ENCODE data around the gene ULK2.
"Not testable (repeated sequence)": the region's sequence is repeated elsewhere in the genome, so short reads cannot be mapped to it uniquely, and the experiment has no call there.

The ULK2 gene

GRCh38 chr17:19768046-19768782, 99.5 kb downstream of the ULK2 start:
- Histone ChIP-seq H3K9ac (ENCODE audit: low read length in 2 of 2) (no peak overlapping the region), H3K4me1 (ENCODE audit: control insufficient read depth, insufficient read depth, low read length) (peaks cover 4% of the 10 kb centered on the region), H3K27ac (ENCODE audit: low read length) (no peak overlapping the region)

GRCh38 chr17:19766421-19767270, 101.1 kb downstream of the ULK2 start:
- Histone ChIP-seq H3K9ac (ENCODE audit: low read length in 2 of 2) (no peak overlapping the region), H3K4me1 (ENCODE audit: control insufficient read depth, insufficient read depth, low read length) (peaks cover 13% of the 10 kb centered on the region), H3K36me3 (ENCODE audit: control insufficient read depth in 2 of 2, insufficient read depth in 2 of 2, low read length in 2 of 2) (peaks cover 0 to under 1% of the 10 kb centered on the region in 2 donors), H3K27me3 (ENCODE audit: control insufficient read depth in 1 of 2, insufficient read depth in 2 of 2, low read length in 2 of 2) (no peaks in the 10 kb centered on the region), H3K27ac (ENCODE audit: low read length) (no peak overlapping the region), H3K9me3 (ENCODE audit: control insufficient read depth in 2 of 2, low read length in 2 of 2) (no peaks in the 10 kb centered on the region), H3K4me3 (ENCODE audit: low read length in 2 of 2) (no peak overlapping the region)

More at GRCh38 chr17:19768046-19768782, 99.5 kb downstream of the ULK2 start:
- H3K36me3 ChIP-seq (ENCODE audit: control insufficient read depth in 2 of 2, insufficient read depth in 2 of 2, low read length in 2 of 2) = peaks cover 0 to 4% of the 10 kb centered on the region in 2 donors
- no peaks in the 10 kb centered on the region for H3K9me3 ChIP-seq (ENCODE audit: control insufficient read depth in 2 of 2, low read length in 2 of 2)
- no peak overlapping the region for H3K4me3 ChIP-seq (ENCODE audit: low read length in 2 of 2)
- no peaks in the 10 kb centered on the region for H3K27me3 ChIP-seq (ENCODE audit: control insufficient read depth in 1 of 2, insufficient read depth in 2 of 2, low read length in 2 of 2)

- H3K4me1 ChIP-seq (ENCODE audit: control insufficient read depth, insufficient read depth, low read length) = peaks cover 13% of the 10 kb centered on the region
- no peaks in the 10 kb centered on the region for H3K27me3 ChIP-seq (ENCODE audit: control insufficient read depth in 1 of 2, insufficient read depth in 2 of 2, low read length in 2 of 2)
- H3K36me3 ChIP-seq (ENCODE audit: control insufficient read depth in 2 of 2, insufficient read depth in 2 of 2, low read length in 2 of 2) = no peaks in the 10 kb centered on the region
- H3K27ac ChIP-seq (ENCODE audit: low read length) = no peak overlapping the region
- H3K9ac ChIP-seq (ENCODE audit: low read length in 2 of 2) = no peak overlapping the region
- no peaks in the 10 kb centered on the region for H3K9me3 ChIP-seq (ENCODE audit: control insufficient read depth in 2 of 2, low read length in 2 of 2)
- no peak overlapping the region for H3K4me3 ChIP-seq (ENCODE audit: low read length in 2 of 2)
Observed at GRCh38 chr17:19766016-19766415, 101.7 kb downstream of the ULK2 start.

- H3K27me3 ChIP-seq (ENCODE audit: control insufficient read depth in 1 of 2, insufficient read depth in 2 of 2, low read length in 2 of 2); H3K9ac ChIP-seq (ENCODE audit: low read length in 2 of 2): not testable (repeated sequence)
- H3K4me1 ChIP-seq (ENCODE audit: control insufficient read depth, insufficient read depth, low read length) = peaks cover 13% of the 10 kb centered on the region
Observed at GRCh38 chr17:19763991-19764390, 103.7 kb downstream of the ULK2 start.

GRCh38 chr17:19763416-19763815, 104.3 kb downstream of the ULK2 start:
- Histone ChIP-seq H3K27me3 (ENCODE audit: control insufficient read depth in 1 of 2, insufficient read depth in 2 of 2, low read length in 2 of 2) (no peaks in the 10 kb centered on the region), H3K4me3 (ENCODE audit: low read length in 2 of 2) (no peak overlapping the region), H3K4me1 (ENCODE audit: control insufficient read depth, insufficient read depth, low read length) (peaks cover 13% of the 10 kb centered on the region), H3K27ac (ENCODE audit: low read length) (no peak overlapping the region), H3K9me3 (ENCODE audit: control insufficient read depth in 2 of 2, low read length in 2 of 2) (no peaks in the 10 kb centered on the region), H3K9ac (ENCODE audit: low read length in 2 of 2) (no peak overlapping the region), H3K36me3 (ENCODE audit: control insufficient read depth in 2 of 2, insufficient read depth in 2 of 2, low read length in 2 of 2) (no peaks in the 10 kb centered on the region)

More at GRCh38 chr17:19763991-19764390, 103.7 kb downstream of the ULK2 start:
- H3K4me3 ChIP-seq (ENCODE audit: low read length in 2 of 2); H3K9me3 ChIP-seq (ENCODE audit: control insufficient read depth in 2 of 2, low read length in 2 of 2); H3K36me3 ChIP-seq (ENCODE audit: control insufficient read depth in 2 of 2, insufficient read depth in 2 of 2, low read length in 2 of 2); H3K27ac ChIP-seq (ENCODE audit: low read length): not testable (repeated sequence)

- H3K27ac ChIP-seq (ENCODE audit: low read length) = no peak overlapping the region
- H3K4me1 ChIP-seq (ENCODE audit: control insufficient read depth, insufficient read depth, low read length) = peaks cover 13% of the 10 kb centered on the region
- H3K36me3 ChIP-seq (ENCODE audit: control insufficient read depth in 2 of 2, insufficient read depth in 2 of 2, low read length in 2 of 2) = no peaks in the 10 kb centered on the region
- peak overlapping the region in 1 of 2 donors; percentile 49 for H3K4me3 ChIP-seq (ENCODE audit: low read length in 2 of 2)
- no peaks in the 10 kb centered on the region for H3K27me3 ChIP-seq (ENCODE audit: control insufficient read depth in 1 of 2, insufficient read depth in 2 of 2, low read length in 2 of 2)
- H3K9ac ChIP-seq (ENCODE audit: low read length in 2 of 2) = no peak overlapping the region
- H3K9me3 ChIP-seq (ENCODE audit: control insufficient read depth in 2 of 2, low read length in 2 of 2) = no peaks in the 10 kb centered on the region
Observed at GRCh38 chr17:19762515-19762961, 105.2 kb downstream of the ULK2 start.

- Histone ChIP-seq H3K4me1 (ENCODE audit: control insufficient read depth, insufficient read depth, low read length) (peaks cover 8% of the 10 kb centered on the region), H3K27me3 (ENCODE audit: control insufficient read depth in 1 of 2, insufficient read depth in 2 of 2, low read length in 2 of 2) (no peaks in the 10 kb centered on the region), H3K36me3 (ENCODE audit: control insufficient read depth in 2 of 2, insufficient read depth in 2 of 2, low read length in 2 of 2) (no peaks in the 10 kb centered on the region), H3K9ac (ENCODE audit: low read length in 2 of 2) (no peak overlapping the region), H3K27ac (ENCODE audit: low read length) (no peak overlapping the region), H3K4me3 (ENCODE audit: low read length in 2 of 2) (no peak overlapping the region), H3K9me3 (ENCODE audit: control insufficient read depth in 2 of 2, low read length in 2 of 2) (no peaks in the 10 kb centered on the region)
Observed at GRCh38 chr17:19760746-19761145, 107.0 kb downstream of the ULK2 start.

GRCh38 chr17:19759568-19760549, 107.9 kb downstream of the ULK2 start:
- Histone ChIP-seq H3K9ac (ENCODE audit: low read length in 2 of 2) (no peak overlapping the region), H3K27me3 (ENCODE audit: control insufficient read depth in 1 of 2, insufficient read depth in 2 of 2, low read length in 2 of 2) (no peaks in the 10 kb centered on the region)

GRCh38 chr17:19757536-19758180, 110.1 kb downstream of the ULK2 start:
- H3K27me3 ChIP-seq (ENCODE audit: control insufficient read depth in 1 of 2, insufficient read depth in 2 of 2, low read length in 2 of 2) = no peaks in the 10 kb centered on the region
- no peak overlapping the region for H3K27ac ChIP-seq (ENCODE audit: low read length)
- H3K4me3 ChIP-seq (ENCODE audit: low read length in 2 of 2) = no peak overlapping the region
- H3K9ac ChIP-seq (ENCODE audit: low read length in 2 of 2) = no peak overlapping the region
- no peaks in the 10 kb centered on the region for H3K36me3 ChIP-seq (ENCODE audit: control insufficient read depth in 2 of 2, insufficient read depth in 2 of 2, low read length in 2 of 2)
- no peaks in the 10 kb centered on the region for H3K9me3 ChIP-seq (ENCODE audit: control insufficient read depth in 2 of 2, low read length in 2 of 2)
- H3K4me1 ChIP-seq (ENCODE audit: control insufficient read depth, insufficient read depth, low read length) = peaks cover 17% of the 10 kb centered on the region

More at GRCh38 chr17:19759568-19760549, 107.9 kb downstream of the ULK2 start:
- Histone ChIP-seq H3K4me1 (ENCODE audit: control insufficient read depth, insufficient read depth, low read length) (peaks cover 8% of the 10 kb centered on the region), H3K4me3 (ENCODE audit: low read length in 2 of 2) (no peak overlapping the region), H3K36me3 (ENCODE audit: control insufficient read depth in 2 of 2, insufficient read depth in 2 of 2, low read length in 2 of 2) (no peaks in the 10 kb centered on the region), H3K27ac (ENCODE audit: low read length) (no peak overlapping the region), H3K9me3 (ENCODE audit: control insufficient read depth in 2 of 2, low read length in 2 of 2) (no peaks in the 10 kb centered on the region)

- Histone ChIP-seq H3K9ac (ENCODE audit: low read length in 2 of 2) (no peak overlapping the region), H3K4me3 (ENCODE audit: low read length in 2 of 2) (no peak overlapping the region), H3K36me3 (ENCODE audit: control insufficient read depth in 2 of 2, insufficient read depth in 2 of 2, low read length in 2 of 2) (no peaks in the 10 kb centered on the region), H3K9me3 (ENCODE audit: control insufficient read depth in 2 of 2, low read length in 2 of 2) (no peaks in the 10 kb centered on the region), H3K4me1 (ENCODE audit: control insufficient read depth, insufficient read depth, low read length) (peaks cover 15% of the 10 kb centered on the region), H3K27me3 (ENCODE audit: control insufficient read depth in 1 of 2, insufficient read depth in 2 of 2, low read length in 2 of 2) (no peaks in the 10 kb centered on the region), H3K27ac (ENCODE audit: low read length) (no peak overlapping the region)
Observed at GRCh38 chr17:19756546-19756945, 111.2 kb downstream of the ULK2 start.

All from stomach smooth muscle (tissue), 2 donors.